ENCODE measurements around the gene ACTL8.

DNA sequence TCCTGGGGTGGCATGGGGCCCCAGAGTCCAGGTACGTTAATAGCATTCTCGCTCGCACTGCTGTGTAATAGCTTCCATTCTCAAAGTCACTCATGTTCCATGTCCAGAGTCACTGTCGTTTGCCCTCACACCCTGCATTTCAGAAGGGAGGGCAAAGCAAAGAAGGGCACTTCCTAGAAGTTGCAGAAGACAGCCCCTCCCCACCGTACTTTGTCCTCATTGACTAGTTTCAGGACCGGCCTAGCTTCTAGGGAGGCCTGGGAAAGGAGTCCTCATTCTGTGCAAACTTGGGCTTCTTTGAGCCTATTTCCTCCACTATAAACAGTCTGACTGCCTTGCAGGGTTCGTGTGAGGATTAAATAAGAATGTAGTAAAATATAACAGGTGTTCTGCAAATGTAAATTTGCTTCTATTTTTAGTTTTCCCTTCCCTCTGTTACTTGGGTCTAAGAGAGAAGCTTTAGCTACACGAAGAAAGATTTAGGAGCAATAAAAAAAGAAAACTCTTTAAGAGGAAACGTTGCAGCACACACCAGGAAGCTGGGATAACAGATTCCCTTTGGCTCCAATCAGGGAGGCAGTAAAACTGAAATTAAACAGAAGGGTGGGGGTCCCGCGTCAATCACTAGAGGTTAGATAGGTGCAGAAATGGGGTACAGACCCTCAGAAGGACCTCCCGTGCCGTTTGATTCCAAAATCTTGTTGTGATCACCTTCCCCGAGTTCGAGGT is 40.1 kb downstream of the ACTL8 start:
- TF ChIP-seq POLR2A (IDR thresholded peaks at IDR 0.05) (no peak), CTCF (IDR thresholded peaks at IDR 0.05 in 4 of 5, conservative IDR thresholded peaks at IDR 0.05 in 1 of 5) (no peak)
